A549 (cell line): Measurements from ENCODE around the gene CUX1.

Source experiments
- CHD2 ChIP-seq: fragments of 150-350 bp; IDR thresholded peaks from 2 replicates; pipeline ENCODE4 v1.6.1; 2014; ENCODE audit warnings: low read length; ENCODE audit not compliant: partially characterized antibody
- EHMT2 ChIP-seq: fragments of 200-600 bp; sonication (generic); IDR thresholded peaks from 2 replicates; pipeline ENCODE4 v1.6.1; 2016; ENCODE audit warnings: antibody characterized with exemption, low read depth, mild to moderate bottlenecking, moderate library complexity
- MAFK ChIP-seq: fragments of 450-650 bp; IDR thresholded peaks from 2 replicates; pipeline ENCODE4 v1.6.1; 2014; ENCODE audit not compliant: partially characterized antibody
- RFX5 ChIP-seq: fragments of 450-650 bp; IDR thresholded peaks from 2 replicates; pipeline ENCODE4 v1.7.1; 2014; ENCODE audit warnings: antibody characterized with exemption, mild to moderate bottlenecking, moderate library complexity
- TF ChIP-seq, protein P1 (sequence below): fragments of >200 bp; sonication (Bioruptor Twin); formaldehyde crosslinking; IDR thresholded peaks from 3 replicates; pipeline ENCODE4 v1.5.1; 2016
- TF ChIP-seq, protein P2 (sequence below): fragments of 150-350 bp; IDR thresholded peaks from 2 replicates; pipeline ENCODE4 v1.6.1; 2014; ENCODE audit warnings: low read depth, mild to moderate bottlenecking, low read length

DNA sequence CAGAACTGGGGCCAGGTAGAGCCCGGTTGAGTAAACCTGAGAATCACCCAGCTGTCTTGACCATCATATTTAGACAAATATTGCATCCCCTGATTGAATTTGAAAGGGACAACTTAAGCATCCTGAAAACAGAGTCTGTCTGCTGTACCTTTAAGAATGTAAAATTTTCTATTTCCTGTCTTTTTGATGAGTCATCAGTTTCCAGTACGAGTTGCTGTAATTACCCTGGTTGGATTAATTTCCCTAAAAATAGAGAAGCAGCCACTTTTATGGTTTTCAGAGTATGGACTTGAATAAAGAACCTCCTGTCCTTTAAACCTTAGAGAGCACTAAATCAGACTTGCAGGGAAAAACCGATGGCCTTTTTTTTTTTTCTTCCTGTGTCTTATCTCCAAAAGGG lies 304.6 kb downstream of the CUX1 start:
- peak; percentile 55; the same call in 1 of the 2 replicates for TF ChIP-seq RFX5
- TF ChIP-seq, protein P1, sequence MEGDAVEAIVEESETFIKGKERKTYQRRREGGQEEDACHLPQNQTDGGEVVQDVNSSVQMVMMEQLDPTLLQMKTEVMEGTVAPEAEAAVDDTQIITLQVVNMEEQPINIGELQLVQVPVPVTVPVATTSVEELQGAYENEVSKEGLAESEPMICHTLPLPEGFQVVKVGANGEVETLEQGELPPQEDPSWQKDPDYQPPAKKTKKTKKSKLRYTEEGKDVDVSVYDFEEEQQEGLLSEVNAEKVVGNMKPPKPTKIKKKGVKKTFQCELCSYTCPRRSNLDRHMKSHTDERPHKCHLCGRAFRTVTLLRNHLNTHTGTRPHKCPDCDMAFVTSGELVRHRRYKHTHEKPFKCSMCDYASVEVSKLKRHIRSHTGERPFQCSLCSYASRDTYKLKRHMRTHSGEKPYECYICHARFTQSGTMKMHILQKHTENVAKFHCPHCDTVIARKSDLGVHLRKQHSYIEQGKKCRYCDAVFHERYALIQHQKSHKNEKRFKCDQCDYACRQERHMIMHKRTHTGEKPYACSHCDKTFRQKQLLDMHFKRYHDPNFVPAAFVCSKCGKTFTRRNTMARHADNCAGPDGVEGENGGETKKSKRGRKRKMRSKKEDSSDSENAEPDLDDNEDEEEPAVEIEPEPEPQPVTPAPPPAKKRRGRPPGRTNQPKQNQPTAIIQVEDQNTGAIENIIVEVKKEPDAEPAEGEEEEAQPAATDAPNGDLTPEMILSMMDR: no peak
- TF ChIP-seq, protein P2, sequence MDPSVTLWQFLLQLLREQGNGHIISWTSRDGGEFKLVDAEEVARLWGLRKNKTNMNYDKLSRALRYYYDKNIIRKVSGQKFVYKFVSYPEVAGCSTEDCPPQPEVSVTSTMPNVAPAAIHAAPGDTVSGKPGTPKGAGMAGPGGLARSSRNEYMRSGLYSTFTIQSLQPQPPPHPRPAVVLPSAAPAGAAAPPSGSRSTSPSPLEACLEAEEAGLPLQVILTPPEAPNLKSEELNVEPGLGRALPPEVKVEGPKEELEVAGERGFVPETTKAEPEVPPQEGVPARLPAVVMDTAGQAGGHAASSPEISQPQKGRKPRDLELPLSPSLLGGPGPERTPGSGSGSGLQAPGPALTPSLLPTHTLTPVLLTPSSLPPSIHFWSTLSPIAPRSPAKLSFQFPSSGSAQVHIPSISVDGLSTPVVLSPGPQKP: no peak
- no peak for TF ChIP-seq EHMT2
- peak; percentile 100 for TF ChIP-seq MAFK
- no peak for TF ChIP-seq CHD2
